Adrenal gland (tissue), 5 donors: ENCODE measurements around the gene MCM10.
"Not testable (repeated sequence)": the region's sequence is repeated elsewhere in the genome, so short reads cannot be mapped to it uniquely, and the experiment has no call there.

Experiments used
- CTCF ChIP-seq, 6 experiments: fragments of 450-650 bp in 4 of 6; fragments of 200-600 bp in 2 of 6; sonication (generic) in 1 of 6; IDR thresholded peaks; 1 replicate in 5 of 6; 2 replicates in 1 of 6; pipeline versions ENCODE4 v1.5.1 to v1.8.0; 2016 to 2021; ENCODE audit warnings: antibody characterized with exemption in 6 of 6, mild to moderate bottlenecking in 2 of 6, moderate library complexity in 1 of 6
- POLR2A ChIP-seq, 2 donors: fragments of 450-650 bp; IDR thresholded peaks; one replicate each; pipeline ENCODE4 v1.6.1; 2017; ENCODE audit warnings: antibody characterized with exemption in 2 of 2, mild to moderate bottlenecking in 2 of 2, moderate library complexity in 1 of 2
- donor health status: DM: no; HTN: no; CAD: no.

- TF ChIP-seq CTCF, POLR2A (IDR thresholded peaks at IDR 0.05): not testable (repeated sequence)
These were observed 73.4 kb downstream of the MCM10 start for GRCh38 chr10:13234736-13235135.
